A549 (cell line): Measurements from ENCODE around the gene EDN2.

Source experiments
- MAZ ChIP-seq: fragments of 150-350 bp; IDR thresholded peaks from 2 replicates; pipeline ENCODE4 v1.6.1; 2014; ENCODE audit warnings: antibody characterized with exemption, low read depth, low read length, borderline replicate concordance
- MYC ChIP-seq: IDR thresholded peaks from 2 replicates; pipeline ENCODE4 v1.6.1; 2012; ENCODE audit warnings: mild to moderate bottlenecking, inconsistent platforms, low read length, improper control_type of control experiment, borderline replicate concordance
- NR3C1 ChIP-seq: fragments of >200 bp; sonication (Bioruptor Twin); formaldehyde crosslinking; IDR thresholded peaks from 3 replicates; pipeline ENCODE4 v1.6.1; 2017
- POLR2A ChIP-seq: IDR thresholded peaks from 2 replicates; pipeline ENCODE4 v1.6.1; 2012; ENCODE audit warnings: mild to moderate bottlenecking, low read length
- RFX5 ChIP-seq: fragments of 450-650 bp; IDR thresholded peaks from 2 replicates; pipeline ENCODE4 v1.7.1; 2014; ENCODE audit warnings: antibody characterized with exemption, mild to moderate bottlenecking, moderate library complexity
- RNF2 ChIP-seq: fragments of 200-600 bp; sonication (generic); IDR thresholded peaks from 2 replicates; pipeline ENCODE4 v1.6.1; 2016; ENCODE audit warnings: low read depth, mild to moderate bottlenecking, antibody characterized with exemption, moderate library complexity, borderline replicate concordance
- ZSCAN20 ChIP-seq: fragments of 250-450 bp; sonication (Bioruptor Pico); IDR thresholded peaks from 2 replicates; pipeline ENCODE4 v1.8.0; 2022; ENCODE audit warnings: mild to moderate bottlenecking, moderate library complexity
- TF ChIP-seq, protein P1 (sequence below): fragments of >200 bp; sonication (Bioruptor Twin); formaldehyde crosslinking; IDR thresholded peaks from 3 replicates; pipeline ENCODE4 v1.5.1; 2016
- TF ChIP-seq, protein P2 (sequence below): fragments of 450-650 bp; IDR thresholded peaks from 2 replicates; pipeline ENCODE4 v1.6.1; 2014; ENCODE audit warnings: antibody characterized with exemption
- TF ChIP-seq, protein P3 (sequence below): IDR thresholded peaks from 2 replicates; pipeline ENCODE4 v1.6.1; 2012

DNA sequence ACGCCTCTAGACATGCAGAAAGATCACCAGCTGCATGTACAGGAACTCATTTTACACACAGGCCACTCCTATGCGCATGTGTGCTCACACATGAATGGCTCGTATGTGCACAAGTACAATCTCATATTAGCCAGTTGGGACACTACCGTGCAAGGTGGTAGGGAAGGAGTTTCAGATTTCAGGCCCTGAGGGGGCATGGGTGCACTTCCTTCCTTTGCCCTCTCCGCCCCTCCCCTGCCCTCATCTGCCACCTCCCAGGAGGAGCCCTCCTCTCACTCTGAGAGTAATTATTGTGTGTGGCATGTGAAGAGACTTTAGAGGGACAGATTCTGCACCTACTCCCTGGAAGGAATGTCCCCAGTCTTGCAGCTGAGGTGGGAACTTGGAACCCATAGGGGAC lies 14.8 kb downstream of the EDN2 start:
- TF ChIP-seq, protein P1, sequence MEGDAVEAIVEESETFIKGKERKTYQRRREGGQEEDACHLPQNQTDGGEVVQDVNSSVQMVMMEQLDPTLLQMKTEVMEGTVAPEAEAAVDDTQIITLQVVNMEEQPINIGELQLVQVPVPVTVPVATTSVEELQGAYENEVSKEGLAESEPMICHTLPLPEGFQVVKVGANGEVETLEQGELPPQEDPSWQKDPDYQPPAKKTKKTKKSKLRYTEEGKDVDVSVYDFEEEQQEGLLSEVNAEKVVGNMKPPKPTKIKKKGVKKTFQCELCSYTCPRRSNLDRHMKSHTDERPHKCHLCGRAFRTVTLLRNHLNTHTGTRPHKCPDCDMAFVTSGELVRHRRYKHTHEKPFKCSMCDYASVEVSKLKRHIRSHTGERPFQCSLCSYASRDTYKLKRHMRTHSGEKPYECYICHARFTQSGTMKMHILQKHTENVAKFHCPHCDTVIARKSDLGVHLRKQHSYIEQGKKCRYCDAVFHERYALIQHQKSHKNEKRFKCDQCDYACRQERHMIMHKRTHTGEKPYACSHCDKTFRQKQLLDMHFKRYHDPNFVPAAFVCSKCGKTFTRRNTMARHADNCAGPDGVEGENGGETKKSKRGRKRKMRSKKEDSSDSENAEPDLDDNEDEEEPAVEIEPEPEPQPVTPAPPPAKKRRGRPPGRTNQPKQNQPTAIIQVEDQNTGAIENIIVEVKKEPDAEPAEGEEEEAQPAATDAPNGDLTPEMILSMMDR = no peak
- TF ChIP-seq RFX5 (no peak), POLR2A (no peak), MAZ (no peak), RNF2 (no peak), NR3C1 (no peak), ZSCAN20 (CRISPR knock-in tag) (no peak), MYC (no peak)
- TF ChIP-seq, protein P2, sequence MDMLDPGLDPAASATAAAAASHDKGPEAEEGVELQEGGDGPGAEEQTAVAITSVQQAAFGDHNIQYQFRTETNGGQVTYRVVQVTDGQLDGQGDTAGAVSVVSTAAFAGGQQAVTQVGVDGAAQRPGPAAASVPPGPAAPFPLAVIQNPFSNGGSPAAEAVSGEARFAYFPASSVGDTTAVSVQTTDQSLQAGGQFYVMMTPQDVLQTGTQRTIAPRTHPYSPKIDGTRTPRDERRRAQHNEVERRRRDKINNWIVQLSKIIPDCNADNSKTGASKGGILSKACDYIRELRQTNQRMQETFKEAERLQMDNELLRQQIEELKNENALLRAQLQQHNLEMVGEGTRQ = no peak
- TF ChIP-seq, protein P3, sequence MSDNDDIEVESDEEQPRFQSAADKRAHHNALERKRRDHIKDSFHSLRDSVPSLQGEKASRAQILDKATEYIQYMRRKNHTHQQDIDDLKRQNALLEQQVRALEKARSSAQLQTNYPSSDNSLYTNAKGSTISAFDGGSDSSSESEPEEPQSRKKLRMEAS = no peak
